ENCODE results near the gene AARS1.
"Not testable (repeated sequence)": the region's sequence is repeated elsewhere in the genome, so short reads cannot be mapped to it uniquely, and the experiment has no call there.

GRCh38 chr16:70238773-70239172 is 50.5 kb downstream of the AARS1 start:
- not testable (repeated sequence) for TF ChIP-seq MXI1 (IDR thresholded peaks at IDR 0.05; ENCODE audit: low read depth, low read length); TAF1 (IDR thresholded peaks at IDR 0.05; ENCODE audit: borderline replicate concordance, low read depth, low read length); CTCF (IDR thresholded peaks at IDR 0.05)

All from SK-N-SH (cell line).